Measurements from ENCODE around the gene CAMTA1.

DNA sequence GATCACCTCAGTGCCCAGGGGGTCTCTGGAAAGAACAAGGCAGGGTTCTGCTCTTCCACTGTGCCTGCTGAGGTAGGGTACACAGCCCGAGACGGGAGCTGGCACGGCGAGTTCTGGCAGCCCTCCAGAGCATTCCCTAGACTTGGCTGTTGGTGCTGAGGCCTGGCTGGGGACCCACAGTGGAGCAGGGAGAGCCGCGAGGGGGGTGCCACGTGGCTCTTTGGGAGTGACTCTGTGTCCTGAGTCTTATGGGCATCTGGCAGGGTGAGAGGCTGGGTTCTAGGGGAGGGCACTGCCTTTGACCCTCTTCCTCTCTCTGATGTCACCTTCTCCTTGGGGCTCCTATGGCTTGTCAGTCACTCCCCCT is 336.4 kb downstream of the CAMTA1 start:
- no peak for TF ChIP-seq POLR2A (IDR thresholded peaks at IDR 0.05; ENCODE audit: low read length)
- no peak for TF ChIP-seq GATA1 (IDR thresholded peaks at IDR 0.05; ENCODE audit: low read depth, low read length)

All from erythroblast (primary cell).